Measurements from ENCODE around the gene PLEKHG4.

Gene PLEKHG4

GRCh38 chr16:67283039-67283825 is 3.9 kb downstream of the PLEKHG4 start:
- Histone ChIP-seq H3K27me3 (ENCODE audit: low read depth, low read length) (no peaks in the 10 kb centered on the region), H3K4me1 (ENCODE audit: control insufficient read depth in 1 of 2, insufficient read depth in 2 of 2, low read length in 2 of 2) (peaks cover 0 to 3% of the 10 kb centered on the region in 2 donors), H3K36me3 (ENCODE audit: control insufficient read depth in 1 of 2, insufficient read depth in 2 of 2, low read length in 2 of 2) (no peaks in the 10 kb centered on the region), H3K4me3 (ENCODE audit: low read depth in 1 of 2, low read length in 2 of 2) (no peak overlapping the region), H3K27ac (ENCODE audit: low read length) (no peak overlapping the region), H3K9me3 (ENCODE audit: control insufficient read depth in 1 of 2, low read length in 2 of 2) (no peaks in the 10 kb centered on the region)

GRCh38 chr16:67283826-67284555 is 4.7 kb downstream of the PLEKHG4 start:
- Histone ChIP-seq H3K4me1 (ENCODE audit: control insufficient read depth in 1 of 2, insufficient read depth in 2 of 2, low read length in 2 of 2) (no peaks in the 10 kb centered on the region), H3K4me3 (ENCODE audit: low read depth in 1 of 2, low read length in 2 of 2) (no peak overlapping the region), H3K27ac (ENCODE audit: low read length) (no peak overlapping the region), H3K36me3 (ENCODE audit: control insufficient read depth in 1 of 2, insufficient read depth in 2 of 2, low read length in 2 of 2) (no peaks in the 10 kb centered on the region), H3K27me3 (ENCODE audit: low read depth, low read length) (no peaks in the 10 kb centered on the region), H3K9me3 (ENCODE audit: control insufficient read depth in 1 of 2, low read length in 2 of 2) (no peaks in the 10 kb centered on the region)

GRCh38 chr16:67284699-67285646 is 5.6 kb downstream of the PLEKHG4 start:
- no peaks in the 10 kb centered on the region for H3K9me3 ChIP-seq (ENCODE audit: control insufficient read depth in 1 of 2, low read length in 2 of 2)
- H3K27me3 ChIP-seq (ENCODE audit: low read depth, low read length): no peaks in the 10 kb centered on the region
- no peaks in the 10 kb centered on the region for H3K4me1 ChIP-seq (ENCODE audit: control insufficient read depth in 1 of 2, insufficient read depth in 2 of 2, low read length in 2 of 2)

GRCh38 chr16:67286441-67287235 is 7.3 kb downstream of the PLEKHG4 start:
- H3K36me3 ChIP-seq (ENCODE audit: control insufficient read depth in 1 of 2, insufficient read depth in 2 of 2, low read length in 2 of 2): no peaks in the 10 kb centered on the region
- H3K4me1 ChIP-seq (ENCODE audit: control insufficient read depth in 1 of 2, insufficient read depth in 2 of 2, low read length in 2 of 2): no peaks in the 10 kb centered on the region
- H3K4me3 ChIP-seq (ENCODE audit: low read depth in 1 of 2, low read length in 2 of 2): no peak overlapping the region
- no peaks in the 10 kb centered on the region for H3K27me3 ChIP-seq (ENCODE audit: low read depth, low read length)
- no peak overlapping the region for H3K27ac ChIP-seq (ENCODE audit: low read length)
- H3K9me3 ChIP-seq (ENCODE audit: control insufficient read depth in 1 of 2, low read length in 2 of 2): no peaks in the 10 kb centered on the region

More at GRCh38 chr16:67284699-67285646, 5.6 kb downstream of the PLEKHG4 start:
- no peak overlapping the region for H3K27ac ChIP-seq (ENCODE audit: low read length)
- H3K36me3 ChIP-seq (ENCODE audit: control insufficient read depth in 1 of 2, insufficient read depth in 2 of 2, low read length in 2 of 2): no peaks in the 10 kb centered on the region
- no peak overlapping the region for H3K4me3 ChIP-seq (ENCODE audit: low read depth in 1 of 2, low read length in 2 of 2)

GRCh38 chr16:67287960-67288359 is 8.6 kb downstream of the PLEKHG4 start:
- H3K4me3 ChIP-seq (ENCODE audit: low read depth in 1 of 2, low read length in 2 of 2): no peak overlapping the region
- no peak overlapping the region for H3K27ac ChIP-seq (ENCODE audit: low read length)
- H3K9me3 ChIP-seq (ENCODE audit: control insufficient read depth in 1 of 2, low read length in 2 of 2): no peaks in the 10 kb centered on the region
- H3K36me3 ChIP-seq (ENCODE audit: control insufficient read depth in 1 of 2, insufficient read depth in 2 of 2, low read length in 2 of 2): no peaks in the 10 kb centered on the region
- H3K4me1 ChIP-seq (ENCODE audit: control insufficient read depth in 1 of 2, insufficient read depth in 2 of 2, low read length in 2 of 2): no peaks in the 10 kb centered on the region
- H3K27me3 ChIP-seq (ENCODE audit: low read depth, low read length): no peaks in the 10 kb centered on the region

GRCh38 chr16:67291461-67291860 is 12.1 kb downstream of the PLEKHG4 start:
- Histone ChIP-seq H3K9me3 (ENCODE audit: control insufficient read depth in 1 of 2, low read length in 2 of 2) (no peaks in the 10 kb centered on the region), H3K4me3 (ENCODE audit: low read depth in 1 of 2, low read length in 2 of 2) (no peak overlapping the region), H3K4me1 (ENCODE audit: control insufficient read depth in 1 of 2, insufficient read depth in 2 of 2, low read length in 2 of 2) (no peaks in the 10 kb centered on the region), H3K36me3 (ENCODE audit: control insufficient read depth in 1 of 2, insufficient read depth in 2 of 2, low read length in 2 of 2) (no peaks in the 10 kb centered on the region), H3K27me3 (ENCODE audit: low read depth, low read length) (no peaks in the 10 kb centered on the region), H3K27ac (ENCODE audit: low read length) (no peak overlapping the region)

GRCh38 chr16:67294171-67294757 is 14.9 kb downstream of the PLEKHG4 start:
- no peaks in the 10 kb centered on the region for H3K36me3 ChIP-seq (ENCODE audit: control insufficient read depth in 1 of 2, insufficient read depth in 2 of 2, low read length in 2 of 2)
- H3K27ac ChIP-seq (ENCODE audit: low read length): no peak overlapping the region
- H3K27me3 ChIP-seq (ENCODE audit: low read depth, low read length): no peaks in the 10 kb centered on the region
- H3K4me3 ChIP-seq (ENCODE audit: low read depth in 1 of 2, low read length in 2 of 2): no peak overlapping the region
- no peaks in the 10 kb centered on the region for H3K9me3 ChIP-seq (ENCODE audit: control insufficient read depth in 1 of 2, low read length in 2 of 2)
- H3K4me1 ChIP-seq (ENCODE audit: control insufficient read depth in 1 of 2, insufficient read depth in 2 of 2, low read length in 2 of 2): no peaks in the 10 kb centered on the region

- Histone ChIP-seq H3K36me3 (ENCODE audit: control insufficient read depth in 1 of 2, insufficient read depth in 2 of 2, low read length in 2 of 2) (no peaks in the 10 kb centered on the region), H3K9me3 (ENCODE audit: control insufficient read depth in 1 of 2, low read length in 2 of 2) (no peaks in the 10 kb centered on the region), H3K27ac (ENCODE audit: low read length) (no peak overlapping the region)
These were observed 15.6 kb downstream of the PLEKHG4 start for GRCh38 chr16:67294938-67295361.

GRCh38 chr16:67296420-67296819 is 17.1 kb downstream of the PLEKHG4 start:
- H3K36me3 ChIP-seq (ENCODE audit: control insufficient read depth in 1 of 2, insufficient read depth in 2 of 2, low read length in 2 of 2): no peaks in the 10 kb centered on the region
- no peak overlapping the region for H3K4me3 ChIP-seq (ENCODE audit: low read depth in 1 of 2, low read length in 2 of 2)
- H3K27me3 ChIP-seq (ENCODE audit: low read depth, low read length): no peaks in the 10 kb centered on the region
- no peaks in the 10 kb centered on the region for H3K9me3 ChIP-seq (ENCODE audit: control insufficient read depth in 1 of 2, low read length in 2 of 2)
- no peaks in the 10 kb centered on the region for H3K4me1 ChIP-seq (ENCODE audit: control insufficient read depth in 1 of 2, insufficient read depth in 2 of 2, low read length in 2 of 2)
- H3K27ac ChIP-seq (ENCODE audit: low read length): no peak overlapping the region

More at GRCh38 chr16:67294938-67295361, 15.6 kb downstream of the PLEKHG4 start:
- Histone ChIP-seq H3K27me3 (ENCODE audit: low read depth, low read length) (no peaks in the 10 kb centered on the region), H3K4me3 (ENCODE audit: low read depth in 1 of 2, low read length in 2 of 2) (no peak overlapping the region), H3K4me1 (ENCODE audit: control insufficient read depth in 1 of 2, insufficient read depth in 2 of 2, low read length in 2 of 2) (no peaks in the 10 kb centered on the region)

- Histone ChIP-seq H3K36me3 (ENCODE audit: control insufficient read depth in 1 of 2, insufficient read depth in 2 of 2, low read length in 2 of 2) (no peaks in the 10 kb centered on the region), H3K27ac (ENCODE audit: low read length) (no peak overlapping the region), H3K4me1 (ENCODE audit: control insufficient read depth in 1 of 2, insufficient read depth in 2 of 2, low read length in 2 of 2) (no peaks in the 10 kb centered on the region), H3K27me3 (ENCODE audit: low read depth, low read length) (no peaks in the 10 kb centered on the region), H3K9me3 (ENCODE audit: control insufficient read depth in 1 of 2, low read length in 2 of 2) (no peaks in the 10 kb centered on the region), H3K4me3 (ENCODE audit: low read depth in 1 of 2, low read length in 2 of 2) (no peak overlapping the region)
These were observed 18.9 kb downstream of the PLEKHG4 start for GRCh38 chr16:67298277-67298676.
